Measurements from ENCODE around the gene PLPP3. TPM values are rescaled to one million over a fixed set of nuclear protein-coding genes. Genes with fewer than 3 reads are reported as not detected.

Gene PLPP3
- total RNA-seq, 1 donor from 2014 or later = 101 TPM

DNA sequence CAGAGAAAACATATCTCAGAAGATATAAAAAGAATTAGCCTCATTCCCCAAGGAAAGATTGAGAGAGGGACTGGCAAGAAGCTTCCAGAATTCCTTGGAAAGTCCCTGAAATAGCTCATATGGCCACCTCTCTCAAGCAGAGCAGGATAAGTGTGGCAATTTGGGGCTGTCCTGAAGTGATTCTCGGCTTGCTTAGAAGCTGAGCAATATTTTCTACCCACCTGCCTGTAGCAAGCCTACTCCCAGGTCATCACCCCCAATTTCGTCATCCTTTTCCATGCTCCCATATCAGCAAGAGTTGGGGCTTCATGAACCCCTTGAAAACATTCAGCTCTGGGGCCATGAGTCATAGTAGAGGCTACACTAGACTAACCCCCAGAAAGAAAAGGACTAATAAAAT, 131.5 kb downstream of the PLPP3 start:
- no peak for DNase-seq
- H3K4me3 ChIP-seq = no peak overlapping the region
- intact Hi-C loops (cut with micrococcal nuclease) = no loop called here
- no peaks in the 10 kb centered on the region for H3K9me3 ChIP-seq (replicated peaks)
- peak overlapping the region; percentile 83 for H3K27ac ChIP-seq (replicated peaks)
- H3K27me3 ChIP-seq (ENCODE audit: low read depth) = no peaks in the 10 kb centered on the region
- TF ChIP-seq, protein P1, sequence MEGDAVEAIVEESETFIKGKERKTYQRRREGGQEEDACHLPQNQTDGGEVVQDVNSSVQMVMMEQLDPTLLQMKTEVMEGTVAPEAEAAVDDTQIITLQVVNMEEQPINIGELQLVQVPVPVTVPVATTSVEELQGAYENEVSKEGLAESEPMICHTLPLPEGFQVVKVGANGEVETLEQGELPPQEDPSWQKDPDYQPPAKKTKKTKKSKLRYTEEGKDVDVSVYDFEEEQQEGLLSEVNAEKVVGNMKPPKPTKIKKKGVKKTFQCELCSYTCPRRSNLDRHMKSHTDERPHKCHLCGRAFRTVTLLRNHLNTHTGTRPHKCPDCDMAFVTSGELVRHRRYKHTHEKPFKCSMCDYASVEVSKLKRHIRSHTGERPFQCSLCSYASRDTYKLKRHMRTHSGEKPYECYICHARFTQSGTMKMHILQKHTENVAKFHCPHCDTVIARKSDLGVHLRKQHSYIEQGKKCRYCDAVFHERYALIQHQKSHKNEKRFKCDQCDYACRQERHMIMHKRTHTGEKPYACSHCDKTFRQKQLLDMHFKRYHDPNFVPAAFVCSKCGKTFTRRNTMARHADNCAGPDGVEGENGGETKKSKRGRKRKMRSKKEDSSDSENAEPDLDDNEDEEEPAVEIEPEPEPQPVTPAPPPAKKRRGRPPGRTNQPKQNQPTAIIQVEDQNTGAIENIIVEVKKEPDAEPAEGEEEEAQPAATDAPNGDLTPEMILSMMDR (IDR thresholded peaks at IDR 0.05; ENCODE audit: borderline replicate concordance) = no peak
- H3K36me3 ChIP-seq = no peaks in the 10 kb centered on the region
- H3K4me1 ChIP-seq = peaks cover 58% of the 10 kb centered on the region

DNA sequence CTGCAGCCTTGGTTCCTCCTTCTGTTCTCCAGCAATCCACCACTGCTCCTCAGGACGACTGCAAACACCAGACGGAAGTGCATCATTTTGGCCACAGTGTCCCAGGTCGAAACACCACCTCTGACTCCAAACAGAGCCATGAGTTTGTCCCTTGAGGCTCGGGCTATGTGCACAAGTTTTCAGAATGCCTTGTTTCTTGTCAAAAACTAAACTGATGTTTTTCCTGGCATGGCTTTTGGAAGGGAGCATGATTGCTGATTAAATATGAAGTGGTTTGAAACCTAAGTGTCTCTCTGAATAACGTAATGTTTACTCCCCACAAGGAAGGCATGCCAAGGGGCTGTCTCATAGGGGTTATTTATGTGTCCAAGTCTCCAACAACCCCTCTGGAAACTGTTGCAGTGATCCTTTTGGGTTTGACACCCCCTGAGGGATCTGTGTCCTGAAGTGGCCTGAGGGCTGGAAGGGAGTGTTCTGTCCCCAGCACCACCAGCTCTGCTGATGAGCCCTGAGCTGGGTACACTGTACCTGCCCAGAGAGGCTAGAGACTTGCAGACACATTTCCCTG, 132.7 kb downstream of the PLPP3 start:
- Histone ChIP-seq H3K9me3 (replicated peaks) (no peaks in the 10 kb centered on the region), H3K27me3 (ENCODE audit: low read depth) (no peaks in the 10 kb centered on the region), H3K27ac (replicated peaks) (peak overlapping the region; percentile 83), H3K4me1 (peaks cover 46% of the 10 kb centered on the region), H3K36me3 (no peaks in the 10 kb centered on the region), H3K4me3 (no peak overlapping the region)
- peak; percentile 63 for DNase-seq
- TF ChIP-seq, protein P1 (IDR thresholded peaks at IDR 0.05; ENCODE audit: borderline replicate concordance) = no peak
- intact Hi-C loops (cut with micrococcal nuclease) = no loop called here

- TF ChIP-seq, protein P1 (IDR thresholded peaks at IDR 0.05; ENCODE audit: borderline replicate concordance) = no peak
- H3K4me3 ChIP-seq = no peak overlapping the region
Observed at GRCh38 chr1:56444960-56445646, 134.3 kb downstream of the PLPP3 start.

More at GRCh38 chr1:56444960-56445646, 134.3 kb downstream of the PLPP3 start:
- no peak for DNase-seq
- H3K27ac ChIP-seq (replicated peaks) = peak overlapping the region; percentile 83
- peaks cover 50% of the 10 kb centered on the region for H3K4me1 ChIP-seq
- no peaks in the 10 kb centered on the region for H3K9me3 ChIP-seq (replicated peaks)
- H3K27me3 ChIP-seq (ENCODE audit: low read depth) = no peaks in the 10 kb centered on the region
- intact Hi-C loops (cut with micrococcal nuclease) = no loop called here
- no peaks in the 10 kb centered on the region for H3K36me3 ChIP-seq

Other genes with a start within 250 kb of the PLPP3 start
- 112 TPM for gene PRKAA2, start 65.8 kb upstream of the PLPP3 start, total RNA-seq
- 5.7 TPM for gene FYB2, start 239.8 kb upstream of the PLPP3 start, total RNA-seq

Data from left ventricle myocardium inferior (tissue), 1 donor.